Astrocyte of the spinal cord (primary cell): ENCODE results near the gene SCNN1B.

Experiments used
- DNase-seq: peaks from one replicate; pipeline ENCODE4 v3.0.0; 2011; ENCODE audit warnings: low read depth, low spot score
- H3K4me3 ChIP-seq: 2 replicates; pipeline ENCODE4 v1.5.1; 2011; ENCODE audit warnings: low read depth, mild to moderate bottlenecking, low read length, moderate library complexity
- CTCF ChIP-seq: IDR thresholded peaks from 2 replicates; pipeline ENCODE4 v1.5.1; 2012; ENCODE audit warnings: low read depth, mild to moderate bottlenecking, low read length, inconsistent platforms
- in situ Hi-C: cut with HindIII; loops from 2 replicates; pipeline ENCODE4 v1.10.0; 2017; ENCODE audit warnings: low sequenced_read_pairs

Gene SCNN1B

GRCh38 chr16:23306199-23307100 is 4.3 kb downstream of the SCNN1B start:
- no peak for TF ChIP-seq CTCF
- no peak for DNase-seq
- in situ Hi-C loops, result no loop called here
- no peak overlapping the region for H3K4me3 ChIP-seq

GRCh38 chr16:23310217-23310616 is 8.1 kb downstream of the SCNN1B start:
- no peak for TF ChIP-seq CTCF
- no peak overlapping the region for H3K4me3 ChIP-seq
- in situ Hi-C loops, result no loop called here
- no peak for DNase-seq

- in situ Hi-C loops, result no loop called here
- no peak overlapping the region for H3K4me3 ChIP-seq
- no peak for DNase-seq
- TF ChIP-seq CTCF, result no peak
Observed at GRCh38 chr16:23310744-23311143, 8.6 kb downstream of the SCNN1B start.

GRCh38 chr16:23316232-23316631 is 14.1 kb downstream of the SCNN1B start:
- TF ChIP-seq CTCF, result no peak
- in situ Hi-C loops, result no loop called here
- no peak for DNase-seq
- no peak overlapping the region for H3K4me3 ChIP-seq

GRCh38 chr16:23316634-23317265 is 14.6 kb downstream of the SCNN1B start:
- no peak for TF ChIP-seq CTCF
- no peak for DNase-seq
- in situ Hi-C loops, result no loop called here

GRCh38 chr16:23317266-23317661 is 15.2 kb downstream of the SCNN1B start:
- in situ Hi-C loops, result no loop called here
- no peak overlapping the region for H3K4me3 ChIP-seq
- DNase-seq, result no peak
- TF ChIP-seq CTCF, result no peak

More at GRCh38 chr16:23316634-23317265, 14.6 kb downstream of the SCNN1B start:
- no peak overlapping the region for H3K4me3 ChIP-seq
